Liver (tissue), 9 donors: ENCODE data around the gene KCNE3. TPM values are rescaled to one million over a fixed set of nuclear protein-coding genes. Genes with fewer than 3 reads are reported as not detected.

Source experiments
- DNase-seq: peaks from one replicate; pipeline ENCODE4 v3.0.0-alpha.2; 2017; ENCODE audit warnings: low spot score
- H3K27ac ChIP-seq, 2 donors: one replicate each; pipeline ENCODE4 v1.7.0; 2013; ENCODE audit warnings: inconsistent platforms in 2 of 2, low read length in 2 of 2, control low read depth in 1 of 2, low read depth in 1 of 2, mild to moderate bottlenecking in 1 of 2
- H3K27me3 ChIP-seq, 4 donors: one replicate each; pipeline versions ENCODE4 v1.6.1 to v1.7.0; 2013; ENCODE audit warnings: low read length in 3 of 4, inconsistent platforms in 1 of 4, mild to moderate bottlenecking in 1 of 4, moderate library complexity in 1 of 4; ENCODE audit not compliant: control insufficient read depth in 4 of 4, insufficient read depth in 4 of 4
- H3K36me3 ChIP-seq, 4 donors: one replicate each; pipeline versions ENCODE4 v1.6.1 to v1.7.0; 2013; ENCODE audit warnings: low read length in 3 of 4, mild to moderate bottlenecking in 3 of 4, low read depth in 1 of 4, moderate library complexity in 1 of 4; ENCODE audit not compliant: control insufficient read depth in 4 of 4, insufficient read depth in 3 of 4
- H3K4me1 ChIP-seq, 4 donors: one replicate each; pipeline versions ENCODE4 v1.6.1 to v1.7.0; 2013; ENCODE audit warnings: low read length in 3 of 4, mild to moderate bottlenecking in 3 of 4, moderate library complexity in 1 of 4; ENCODE audit not compliant: control insufficient read depth in 4 of 4, insufficient read depth in 4 of 4
- H3K4me3 ChIP-seq, 3 donors: one replicate each; pipeline versions ENCODE4 v1.6.1 to v1.7.0; 2013; ENCODE audit warnings: low read length in 3 of 3, control low read depth in 1 of 3, low read depth in 1 of 3, mild to moderate bottlenecking in 1 of 3
- H3K9ac ChIP-seq, 2 donors: one replicate each; pipeline ENCODE4 v1.7.0; 2013; ENCODE audit warnings: low read length in 2 of 2, mild to moderate bottlenecking in 2 of 2, moderate library complexity in 2 of 2, control low read depth in 1 of 2, low read depth in 1 of 2
- H3K9me3 ChIP-seq, 4 donors: one replicate each; pipeline versions ENCODE4 v1.6.1 to v1.7.0; 2013; ENCODE audit warnings: low read length in 3 of 4; ENCODE audit not compliant: control insufficient read depth in 4 of 4
- ATF3 ChIP-seq: IDR thresholded peaks from 2 replicates; pipeline ENCODE4 v1.6.1; 2016; ENCODE audit warnings: antibody characterized with exemption
- CTCF ChIP-seq: fragments of 150-350 bp; IDR thresholded peaks from 2 replicates; pipeline ENCODE4 v1.5.1; 2017; ENCODE audit warnings: improper control_type of control experiment, low read depth, low read length; ENCODE audit not compliant: missing input control
- EGR1 ChIP-seq, 2 donors: IDR thresholded peaks; 2 replicates each; pipeline ENCODE4 v1.6.1; 2016 to 2018; ENCODE audit warnings: antibody characterized with exemption in 2 of 2, low read depth in 2 of 2
- FOXA1 ChIP-seq: IDR thresholded peaks from 2 replicates; pipeline ENCODE4 v1.6.1; 2016; ENCODE audit warnings: antibody characterized with exemption
- FOXA2 ChIP-seq: IDR thresholded peaks from 2 replicates; pipeline ENCODE4 v1.6.1; 2016; ENCODE audit warnings: antibody characterized with exemption
- HNF4G ChIP-seq: IDR thresholded peaks from 2 replicates; pipeline ENCODE4 v1.6.1; 2016; ENCODE audit warnings: antibody characterized with exemption
- JUND ChIP-seq, 2 donors: IDR thresholded peaks; 2 replicates each; pipeline ENCODE4 v1.6.1; 2016; ENCODE audit warnings: antibody characterized with exemption in 2 of 2
- NR2F2 ChIP-seq: IDR thresholded peaks from 2 replicates; pipeline ENCODE4 v1.6.1; 2016; ENCODE audit warnings: antibody characterized with exemption
- RAD21 ChIP-seq, 2 donors: IDR thresholded peaks; 2 replicates each; pipeline ENCODE4 v1.6.1; 2016; ENCODE audit warnings: antibody characterized with exemption in 2 of 2, mild to moderate bottlenecking in 2 of 2
- RXRA ChIP-seq, 2 donors: IDR thresholded peaks; 2 replicates each; pipeline ENCODE4 v1.6.1; 2017 to 2018; ENCODE audit warnings: antibody characterized with exemption in 2 of 2, mild to moderate bottlenecking in 1 of 2
- SP1 ChIP-seq: IDR thresholded peaks from 2 replicates; pipeline ENCODE4 v1.6.1; 2018; ENCODE audit warnings: antibody characterized with exemption, mild to moderate bottlenecking
- TAF1 ChIP-seq: conservative IDR thresholded peaks from 2 replicates; pipeline ENCODE4 v1.6.1; 2016; ENCODE audit warnings: antibody characterized with exemption, mild to moderate bottlenecking
- YY1 ChIP-seq: IDR thresholded peaks from 2 replicates; pipeline ENCODE4 v1.6.1; 2016; ENCODE audit warnings: antibody characterized with exemption, mild to moderate bottlenecking
- WGBS: extraction: QIAGEN DNeasy Blood & Tissue Kit; methylation state at CpG from one replicate; pipeline ENCODE4 v1.1.7; 2013; 5-methylcytosine and 5-hydroxymethylcytosine counted together
- polyA plus RNA-seq, 2 donors: library from polyadenylated mRNA; stranded (reverse) in 1 of 2; unstranded in 1 of 2; fragments of 200-250 nt in 1 of 2; fragments of >200 nt in 1 of 2; fragmentation: Nextera tagmentation in 1 of 2; extraction: Ambion mirVana in 1 of 2; gene quantifications; one replicate each; pipeline versions ENCODE4 v1.2.1 to v1.2.3, GENCODE V29; 2013 to 2015
- total RNA-seq, 2 donors: library from RNA; depleted of rRNA; stranded (reverse); fragments of >200 nt; gene quantifications; one replicate each; pipeline ENCODE4 v1.2.3, GENCODE V29; 2014
- TF ChIP-seq, protein P1 (sequence below): IDR thresholded peaks from 2 replicates; pipeline ENCODE4 v1.6.1; 2016; ENCODE audit warnings: antibody characterized with exemption
- TF ChIP-seq, protein P2 (sequence below): IDR thresholded peaks from 2 replicates; pipeline ENCODE4 v1.6.1; 2016; ENCODE audit warnings: antibody characterized with exemption, mild to moderate bottlenecking
- donor health status: healthy.
- donor health status: healthy.
- donor health status: healthy.
- donor health status: healthy.
- donor health status: healthy.

KCNE3 gene
- total and polyA plus RNA-seq, 4 donors = 1.4 to 22.9 (median 3.8) TPM

- Histone ChIP-seq H3K27me3 (no peaks in the 10 kb centered on the region), H3K36me3 (no peaks in the 10 kb centered on the region), H3K4me3 (no peak overlapping the region), H3K9me3 (no peaks in the 10 kb centered on the region), H3K4me1 (peaks cover 0 to 9% (median 2%) of the 10 kb centered on the region in 4 donors), H3K27ac (no peak overlapping the region), H3K9ac (peak overlapping the region in 1 of 2 donors; percentile 61)
- DNase-seq = no peak
- WGBS = 88% methylated on average over 4 of the region's 4 CpGs
- no peak for TF ChIP-seq HNF4G
Measured at GRCh38 chr11:74468058-74468457, 709 bp upstream of the KCNE3 start.

DNA sequence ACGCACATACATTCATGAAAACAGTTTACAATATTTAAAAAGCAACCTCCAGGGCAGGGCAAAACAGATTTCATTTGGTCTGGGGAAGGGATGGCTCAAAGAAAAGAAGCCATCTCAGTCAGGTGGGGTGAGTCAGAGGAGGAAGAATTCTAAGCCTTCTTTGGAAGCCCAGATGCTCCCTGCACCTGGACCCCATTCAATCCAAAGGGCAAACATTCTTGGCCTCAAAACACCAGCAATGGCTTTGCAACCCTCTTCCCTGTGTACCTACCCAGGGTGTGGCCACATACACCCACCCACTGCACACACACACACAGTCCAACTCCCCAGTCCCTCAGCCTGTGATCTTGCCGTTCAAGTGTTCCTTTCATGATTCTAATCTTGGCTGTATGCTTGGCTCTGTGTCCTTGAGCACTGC is 2.0 kb downstream of the KCNE3 start:
- Histone ChIP-seq H3K9ac (no peak overlapping the region), H3K27ac (no peak overlapping the region), H3K4me3 (no peak overlapping the region), H3K27me3 (no peaks in the 10 kb centered on the region), H3K4me1 (peaks cover 0 to 33% (median 7%) of the 10 kb centered on the region in 4 donors), H3K36me3 (no peaks in the 10 kb centered on the region), H3K9me3 (no peaks in the 10 kb centered on the region)
- no peak for DNase-seq
- 68% methylated on average over 2 of the region's 2 CpGs for WGBS
- TF ChIP-seq YY1 = no peak
- TF ChIP-seq CTCF = no peak
- TF ChIP-seq ATF3 = no peak
- TF ChIP-seq HNF4G = no peak
- TF ChIP-seq FOXA2 = no peak
- no peak for TF ChIP-seq EGR1 (IDR thresholded peaks at IDR 0.05; ENCODE audit: low read depth in 2 of 2)
- TF ChIP-seq, protein P1, sequence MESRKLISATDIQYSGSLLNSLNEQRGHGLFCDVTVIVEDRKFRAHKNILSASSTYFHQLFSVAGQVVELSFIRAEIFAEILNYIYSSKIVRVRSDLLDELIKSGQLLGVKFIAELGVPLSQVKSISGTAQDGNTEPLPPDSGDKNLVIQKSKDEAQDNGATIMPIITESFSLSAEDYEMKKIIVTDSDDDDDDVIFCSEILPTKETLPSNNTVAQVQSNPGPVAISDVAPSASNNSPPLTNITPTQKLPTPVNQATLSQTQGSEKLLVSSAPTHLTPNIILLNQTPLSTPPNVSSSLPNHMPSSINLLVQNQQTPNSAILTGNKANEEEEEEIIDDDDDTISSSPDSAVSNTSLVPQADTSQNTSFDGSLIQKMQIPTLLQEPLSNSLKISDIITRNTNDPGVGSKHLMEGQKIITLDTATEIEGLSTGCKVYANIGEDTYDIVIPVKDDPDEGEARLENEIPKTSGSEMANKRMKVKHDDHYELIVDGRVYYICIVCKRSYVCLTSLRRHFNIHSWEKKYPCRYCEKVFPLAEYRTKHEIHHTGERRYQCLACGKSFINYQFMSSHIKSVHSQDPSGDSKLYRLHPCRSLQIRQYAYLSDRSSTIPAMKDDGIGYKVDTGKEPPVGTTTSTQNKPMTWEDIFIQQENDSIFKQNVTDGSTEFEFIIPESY = no peak
- no peak for TF ChIP-seq JUND (IDR thresholded peaks at IDR 0.05)

DNA sequence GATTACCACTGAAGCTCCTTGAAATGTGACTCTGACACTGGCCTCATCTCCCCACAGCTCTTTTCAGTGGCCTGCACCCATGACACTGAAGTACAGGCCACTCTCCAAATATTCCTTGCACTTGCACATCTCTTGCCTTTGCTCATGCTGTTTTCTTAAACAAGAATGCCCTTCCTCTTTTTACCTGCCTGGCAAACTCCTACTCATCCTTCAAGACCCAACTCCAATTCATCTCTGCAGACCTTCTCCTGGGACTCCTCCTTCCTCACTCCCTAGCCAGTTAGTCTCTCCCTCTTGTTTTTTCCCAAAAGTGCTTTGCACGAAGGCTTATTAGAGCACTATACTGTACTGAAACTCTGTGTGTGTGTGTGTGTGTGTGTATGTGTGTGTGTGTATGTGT is 2.6 kb downstream of the KCNE3 start:
- Histone ChIP-seq H3K27me3 (no peaks in the 10 kb centered on the region), H3K36me3 (no peaks in the 10 kb centered on the region), H3K27ac (no peak overlapping the region), H3K4me3 (no peak overlapping the region), H3K9me3 (no peaks in the 10 kb centered on the region), H3K9ac (no peak overlapping the region), H3K4me1 (peaks cover 0 to 35% (median 7%) of the 10 kb centered on the region in 4 donors)
- TF ChIP-seq RAD21 (IDR thresholded peaks at IDR 0.05) (no peak), HNF4G (no peak), FOXA1 (no peak), RXRA (IDR thresholded peaks at IDR 0.05) (no peak), SP1 (no peak), JUND (IDR thresholded peaks at IDR 0.05) (no peak), TAF1 (no peak), NR2F2 (no peak), CTCF (no peak)
- TF ChIP-seq, protein P1 = no peak
- TF ChIP-seq, protein P2, sequence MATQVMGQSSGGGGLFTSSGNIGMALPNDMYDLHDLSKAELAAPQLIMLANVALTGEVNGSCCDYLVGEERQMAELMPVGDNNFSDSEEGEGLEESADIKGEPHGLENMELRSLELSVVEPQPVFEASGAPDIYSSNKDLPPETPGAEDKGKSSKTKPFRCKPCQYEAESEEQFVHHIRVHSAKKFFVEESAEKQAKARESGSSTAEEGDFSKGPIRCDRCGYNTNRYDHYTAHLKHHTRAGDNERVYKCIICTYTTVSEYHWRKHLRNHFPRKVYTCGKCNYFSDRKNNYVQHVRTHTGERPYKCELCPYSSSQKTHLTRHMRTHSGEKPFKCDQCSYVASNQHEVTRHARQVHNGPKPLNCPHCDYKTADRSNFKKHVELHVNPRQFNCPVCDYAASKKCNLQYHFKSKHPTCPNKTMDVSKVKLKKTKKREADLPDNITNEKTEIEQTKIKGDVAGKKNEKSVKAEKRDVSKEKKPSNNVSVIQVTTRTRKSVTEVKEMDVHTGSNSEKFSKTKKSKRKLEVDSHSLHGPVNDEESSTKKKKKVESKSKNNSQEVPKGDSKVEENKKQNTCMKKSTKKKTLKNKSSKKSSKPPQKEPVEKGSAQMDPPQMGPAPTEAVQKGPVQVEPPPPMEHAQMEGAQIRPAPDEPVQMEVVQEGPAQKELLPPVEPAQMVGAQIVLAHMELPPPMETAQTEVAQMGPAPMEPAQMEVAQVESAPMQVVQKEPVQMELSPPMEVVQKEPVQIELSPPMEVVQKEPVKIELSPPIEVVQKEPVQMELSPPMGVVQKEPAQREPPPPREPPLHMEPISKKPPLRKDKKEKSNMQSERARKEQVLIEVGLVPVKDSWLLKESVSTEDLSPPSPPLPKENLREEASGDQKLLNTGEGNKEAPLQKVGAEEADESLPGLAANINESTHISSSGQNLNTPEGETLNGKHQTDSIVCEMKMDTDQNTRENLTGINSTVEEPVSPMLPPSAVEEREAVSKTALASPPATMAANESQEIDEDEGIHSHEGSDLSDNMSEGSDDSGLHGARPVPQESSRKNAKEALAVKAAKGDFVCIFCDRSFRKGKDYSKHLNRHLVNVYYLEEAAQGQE = no peak
- WGBS = 87% methylated on average over 1 of the region's 1 CpG
- no peak for DNase-seq
